Measurements from ENCODE around the gene FHIT.
"Not testable (repeated sequence)": the region's sequence is repeated elsewhere in the genome, so short reads cannot be mapped to it uniquely, and the experiment has no call there.

The FHIT gene

DNA sequence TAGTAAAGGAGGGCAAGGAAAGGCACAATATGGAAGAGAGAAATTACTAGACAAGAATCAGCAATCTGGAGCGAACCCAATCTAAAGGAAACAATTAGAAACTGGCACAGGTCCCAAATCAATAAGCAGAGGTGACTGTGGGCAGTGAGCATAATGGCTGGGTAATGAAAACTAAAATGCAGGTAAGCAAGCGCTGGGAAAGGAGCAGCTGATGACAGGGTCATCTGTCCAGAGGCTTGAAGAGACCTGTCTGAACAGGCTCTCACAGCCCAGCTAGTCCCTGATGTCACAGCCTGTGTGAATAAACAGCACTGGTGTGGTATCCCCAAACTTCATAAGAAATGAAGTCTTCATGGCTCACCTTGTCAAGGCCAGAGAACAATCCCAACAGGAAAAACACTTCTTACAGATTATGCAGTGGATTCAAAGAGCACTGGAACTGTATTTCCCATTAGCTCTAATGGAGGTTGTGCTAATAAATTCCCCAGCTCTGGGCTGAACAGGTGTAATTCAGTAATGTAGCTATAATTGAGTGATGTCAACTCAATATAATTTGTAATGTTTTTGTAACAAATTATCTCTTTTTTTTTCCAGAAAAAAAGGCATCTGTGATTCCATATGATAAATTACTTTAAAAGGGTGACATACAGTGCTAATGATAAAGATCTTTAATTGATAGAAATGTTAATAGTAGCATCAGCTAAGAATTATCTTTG, 197.3 kb downstream of the FHIT start:
- Histone ChIP-seq H3K4me3 (ENCODE audit: low read depth in 1 of 5, low read length in 5 of 5) (no peak overlapping the region), H3K27ac (ENCODE audit: low read depth, low read length) (no peak overlapping the region), H3K27me3 (ENCODE audit: control insufficient read depth in 5 of 5, insufficient read depth in 4 of 5, low read length in 5 of 5) (no peaks in the 10 kb centered on the region), H3K4me1 (ENCODE audit: control insufficient read depth in 5 of 5, insufficient read depth in 5 of 5, low read length in 5 of 5) (no peaks in the 10 kb centered on the region), H3K36me3 (ENCODE audit: control insufficient read depth in 5 of 5, insufficient read depth in 5 of 5, low read length in 5 of 5) (no peaks in the 10 kb centered on the region), H3K9me3 (ENCODE audit: control insufficient read depth in 5 of 5, low read length in 5 of 5) (peaks cover 0 to 2% (median 0%) of the 10 kb centered on the region in 5 donors), H3K9ac (ENCODE audit: low read length in 5 of 5) (no peak overlapping the region)

DNA sequence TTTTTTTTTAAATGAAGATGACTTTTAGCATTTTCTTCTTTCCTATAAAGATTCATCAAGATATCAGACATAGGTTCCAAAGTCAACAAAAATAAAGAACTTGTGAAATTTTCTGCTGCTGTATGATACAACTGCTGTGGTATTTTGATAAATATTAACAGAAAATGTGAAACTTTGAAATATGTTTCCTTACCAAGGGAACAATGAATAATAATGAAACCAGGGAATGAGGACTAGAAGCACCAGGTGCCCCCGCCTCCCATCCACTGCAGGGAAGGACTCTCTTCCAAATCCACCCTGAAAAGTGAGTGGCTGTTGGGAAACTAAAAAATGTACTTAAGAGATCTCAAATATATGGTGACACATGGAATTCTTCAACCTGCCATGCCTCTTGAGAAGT, 198.4 kb downstream of the FHIT start:
- no peak overlapping the region for H3K27ac ChIP-seq (ENCODE audit: low read depth, low read length)
- H3K4me1 ChIP-seq (ENCODE audit: control insufficient read depth in 5 of 5, insufficient read depth in 5 of 5, low read length in 5 of 5) = no peaks in the 10 kb centered on the region
- H3K9me3 ChIP-seq (ENCODE audit: control insufficient read depth in 5 of 5, low read length in 5 of 5) = peaks cover 0 to 2% (median 0%) of the 10 kb centered on the region in 5 donors
- no peaks in the 10 kb centered on the region for H3K36me3 ChIP-seq (ENCODE audit: control insufficient read depth in 5 of 5, insufficient read depth in 5 of 5, low read length in 5 of 5)
- no peak overlapping the region for H3K9ac ChIP-seq (ENCODE audit: low read length in 5 of 5)
- no peaks in the 10 kb centered on the region for H3K27me3 ChIP-seq (ENCODE audit: control insufficient read depth in 5 of 5, insufficient read depth in 4 of 5, low read length in 5 of 5)
- H3K4me3 ChIP-seq (ENCODE audit: low read depth in 1 of 5, low read length in 5 of 5) = no peak overlapping the region

DNA sequence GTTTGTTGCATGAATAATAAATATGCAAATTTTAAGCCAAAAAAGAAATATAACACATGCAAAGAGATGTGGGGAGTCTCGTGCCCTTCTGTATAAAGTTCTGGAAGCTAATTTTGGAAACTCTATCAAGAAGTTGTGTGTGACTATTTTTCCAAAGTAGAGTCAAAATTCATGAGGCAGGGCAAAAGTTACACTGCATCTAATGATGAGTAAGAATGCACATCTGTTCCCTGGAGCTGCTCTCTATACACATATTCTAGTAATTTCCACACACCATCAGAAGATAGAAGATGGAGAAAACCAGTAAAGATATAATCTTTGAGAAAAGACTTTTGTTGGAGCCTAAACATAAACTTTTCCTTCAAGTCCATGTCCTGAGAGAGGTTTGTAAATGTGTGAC, 199.6 kb downstream of the FHIT start:
- Histone ChIP-seq H3K9ac (ENCODE audit: low read length in 5 of 5) (no peak overlapping the region), H3K27ac (ENCODE audit: low read depth, low read length) (no peak overlapping the region), H3K4me1 (ENCODE audit: control insufficient read depth in 5 of 5, insufficient read depth in 5 of 5, low read length in 5 of 5) (no peaks in the 10 kb centered on the region), H3K4me3 (ENCODE audit: low read depth in 1 of 5, low read length in 5 of 5) (no peak overlapping the region), H3K27me3 (ENCODE audit: control insufficient read depth in 5 of 5, insufficient read depth in 4 of 5, low read length in 5 of 5) (no peaks in the 10 kb centered on the region), H3K36me3 (ENCODE audit: control insufficient read depth in 5 of 5, insufficient read depth in 5 of 5, low read length in 5 of 5) (no peaks in the 10 kb centered on the region), H3K9me3 (ENCODE audit: control insufficient read depth in 5 of 5, low read length in 5 of 5) (peaks cover 0 to 2% (median 0%) of the 10 kb centered on the region in 5 donors)

DNA sequence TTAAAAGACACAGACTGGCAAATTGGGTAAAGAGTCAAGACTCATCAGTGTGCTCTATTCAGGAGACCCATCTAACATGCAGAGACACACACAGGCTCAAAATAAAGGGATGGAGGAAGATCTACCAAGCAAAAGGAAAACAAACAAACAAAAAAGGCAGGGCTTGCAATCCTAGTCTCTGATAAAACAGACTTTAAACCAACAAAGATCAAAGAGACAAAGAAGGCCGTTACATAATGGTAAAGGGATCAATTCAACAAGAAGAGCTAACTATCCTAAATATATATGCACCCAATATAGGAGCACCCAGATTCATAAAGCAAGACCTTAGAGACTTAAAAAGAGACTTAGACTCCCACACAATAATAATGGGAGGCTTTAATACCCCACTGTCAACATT, 206.1 kb downstream of the FHIT start:
- H3K9ac ChIP-seq (ENCODE audit: low read length in 5 of 5); H3K36me3 ChIP-seq (ENCODE audit: control insufficient read depth in 5 of 5, insufficient read depth in 5 of 5, low read length in 5 of 5); H3K4me3 ChIP-seq (ENCODE audit: low read depth in 1 of 5, low read length in 5 of 5); H3K27me3 ChIP-seq (ENCODE audit: control insufficient read depth in 5 of 5, insufficient read depth in 4 of 5, low read length in 5 of 5); H3K27ac ChIP-seq (ENCODE audit: low read depth, low read length); H3K4me1 ChIP-seq (ENCODE audit: control insufficient read depth in 5 of 5, insufficient read depth in 5 of 5, low read length in 5 of 5): not testable (repeated sequence)
- H3K9me3 ChIP-seq (ENCODE audit: control insufficient read depth in 5 of 5, low read length in 5 of 5) = peaks cover 0 to 21% (median 6%) of the 10 kb centered on the region in 5 donors

DNA sequence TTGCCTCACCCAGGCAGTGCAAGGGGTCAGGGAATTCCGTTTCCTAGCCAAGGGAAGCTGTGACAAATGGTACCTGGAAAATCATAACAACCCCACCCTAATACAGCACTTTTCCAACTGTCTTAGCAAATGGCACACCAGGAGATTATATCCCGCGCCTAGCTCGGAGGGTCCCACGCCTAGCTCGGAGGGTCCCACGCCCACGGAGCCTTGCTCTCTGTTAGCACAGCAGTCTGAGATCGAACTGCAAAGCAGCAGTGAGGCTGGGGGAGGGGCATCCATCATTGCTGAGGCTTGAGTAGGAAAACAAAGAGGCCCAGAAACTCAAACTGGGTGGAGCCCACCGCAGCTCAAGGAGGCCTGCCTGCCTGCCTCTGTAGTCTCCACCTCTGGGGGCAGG, 208.1 kb downstream of the FHIT start:
- H3K4me1 ChIP-seq (ENCODE audit: control insufficient read depth in 5 of 5, insufficient read depth in 5 of 5, low read length in 5 of 5) = no peaks in the 10 kb centered on the region
- H3K9me3 ChIP-seq (ENCODE audit: control insufficient read depth in 5 of 5, low read length in 5 of 5) = peaks cover 0 to 21% (median 6%) of the 10 kb centered on the region in 5 donors
- no peak overlapping the region for H3K27ac ChIP-seq (ENCODE audit: low read depth, low read length)
- no peaks in the 10 kb centered on the region for H3K36me3 ChIP-seq (ENCODE audit: control insufficient read depth in 5 of 5, insufficient read depth in 5 of 5, low read length in 5 of 5)
- no peaks in the 10 kb centered on the region for H3K27me3 ChIP-seq (ENCODE audit: control insufficient read depth in 5 of 5, insufficient read depth in 4 of 5, low read length in 5 of 5)
- no peak overlapping the region for H3K9ac ChIP-seq (ENCODE audit: low read length in 5 of 5)
- no peak overlapping the region for H3K4me3 ChIP-seq (ENCODE audit: low read depth in 1 of 5, low read length in 5 of 5)

DNA sequence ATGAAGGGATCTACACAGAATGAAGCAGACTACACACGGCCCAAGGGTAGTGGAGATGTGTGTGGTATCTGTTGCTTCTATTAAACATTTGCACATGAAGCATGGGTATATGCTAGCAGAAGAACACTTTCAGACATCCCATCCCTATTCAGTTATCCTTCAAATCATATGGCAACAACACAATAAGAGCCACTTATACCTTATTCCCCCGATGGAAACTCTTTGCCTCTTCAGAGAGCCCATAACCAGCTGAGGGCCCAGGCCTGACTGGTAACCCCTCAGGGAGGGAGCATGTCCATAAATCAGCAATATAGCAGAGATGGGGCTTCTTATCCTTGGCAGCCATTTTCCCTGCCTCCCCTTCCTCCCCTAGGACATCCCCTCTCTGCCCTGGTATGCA, 210.6 kb downstream of the FHIT start:
- H3K4me3 ChIP-seq (ENCODE audit: low read depth in 1 of 5, low read length in 5 of 5) = no peak overlapping the region
- H3K27ac ChIP-seq (ENCODE audit: low read depth, low read length) = no peak overlapping the region
- H3K27me3 ChIP-seq (ENCODE audit: control insufficient read depth in 5 of 5, insufficient read depth in 4 of 5, low read length in 5 of 5) = no peaks in the 10 kb centered on the region
- H3K9ac ChIP-seq (ENCODE audit: low read length in 5 of 5) = no peak overlapping the region
- peaks cover 0 to 21% (median 5%) of the 10 kb centered on the region in 5 donors for H3K9me3 ChIP-seq (ENCODE audit: control insufficient read depth in 5 of 5, low read length in 5 of 5)
- no peaks in the 10 kb centered on the region for H3K4me1 ChIP-seq (ENCODE audit: control insufficient read depth in 5 of 5, insufficient read depth in 5 of 5, low read length in 5 of 5)
- H3K36me3 ChIP-seq (ENCODE audit: control insufficient read depth in 5 of 5, insufficient read depth in 5 of 5, low read length in 5 of 5) = no peaks in the 10 kb centered on the region

DNA sequence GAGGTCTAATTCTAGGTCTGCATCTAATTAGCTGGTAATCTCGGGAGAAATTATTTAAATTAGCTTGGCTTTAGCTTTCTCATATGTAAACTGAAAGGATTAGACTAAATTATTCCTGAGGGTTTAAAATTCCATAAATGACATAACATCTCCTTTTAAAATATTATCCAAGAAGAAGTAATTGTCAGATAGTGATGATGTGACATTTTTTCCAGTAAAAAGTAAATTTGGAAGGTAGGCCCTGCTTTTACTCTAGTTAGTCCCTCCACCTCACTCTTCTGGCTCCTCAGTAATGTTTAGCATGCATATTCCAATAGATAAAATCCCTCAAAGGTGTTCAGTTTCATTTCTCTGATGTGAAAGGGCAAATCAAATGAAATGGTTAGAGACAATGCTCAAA, 215.7 kb downstream of the FHIT start:
- H3K27ac ChIP-seq (ENCODE audit: low read depth, low read length) = no peak overlapping the region

DNA sequence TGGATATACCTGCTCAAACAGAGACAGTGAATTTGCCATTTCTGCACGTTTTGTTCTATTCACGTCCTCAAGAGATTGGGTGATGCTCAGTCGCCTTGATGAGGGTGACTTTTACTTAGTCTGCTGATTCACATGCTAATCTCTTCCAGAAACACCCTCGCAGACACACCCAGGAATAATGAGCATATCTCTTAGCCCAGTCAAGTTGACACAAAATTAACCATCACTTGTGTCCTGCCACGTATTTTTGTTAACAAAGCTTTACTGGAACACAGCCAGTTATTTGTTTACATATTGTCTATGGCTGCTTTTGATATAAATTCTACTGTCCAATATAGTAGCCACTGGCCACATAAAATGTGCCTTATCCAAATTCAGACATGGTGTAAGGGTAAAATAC, 218.3 kb downstream of the FHIT start:
- no peaks in the 10 kb centered on the region for H3K36me3 ChIP-seq (ENCODE audit: control insufficient read depth in 5 of 5, insufficient read depth in 5 of 5, low read length in 5 of 5)
- H3K27me3 ChIP-seq (ENCODE audit: control insufficient read depth in 5 of 5, insufficient read depth in 4 of 5, low read length in 5 of 5) = no peaks in the 10 kb centered on the region
- no peak overlapping the region for H3K9ac ChIP-seq (ENCODE audit: low read length in 5 of 5)
- H3K9me3 ChIP-seq (ENCODE audit: control insufficient read depth in 5 of 5, low read length in 5 of 5) = no peaks in the 10 kb centered on the region
- H3K27ac ChIP-seq (ENCODE audit: low read depth, low read length) = no peak overlapping the region
- H3K4me3 ChIP-seq (ENCODE audit: low read depth in 1 of 5, low read length in 5 of 5) = no peak overlapping the region
- H3K4me1 ChIP-seq (ENCODE audit: control insufficient read depth in 5 of 5, insufficient read depth in 5 of 5, low read length in 5 of 5) = no peaks in the 10 kb centered on the region

More for the DNA sequence above, 215.7 kb downstream of the FHIT start:
- H3K4me3 ChIP-seq (ENCODE audit: low read depth in 1 of 5, low read length in 5 of 5) = no peak overlapping the region
- no peaks in the 10 kb centered on the region for H3K4me1 ChIP-seq (ENCODE audit: control insufficient read depth in 5 of 5, insufficient read depth in 5 of 5, low read length in 5 of 5)
- H3K9ac ChIP-seq (ENCODE audit: low read length in 5 of 5) = no peak overlapping the region
- H3K27me3 ChIP-seq (ENCODE audit: control insufficient read depth in 5 of 5, insufficient read depth in 4 of 5, low read length in 5 of 5) = no peaks in the 10 kb centered on the region
- H3K9me3 ChIP-seq (ENCODE audit: control insufficient read depth in 5 of 5, low read length in 5 of 5) = peaks cover 0 to 2% (median under 1%) of the 10 kb centered on the region in 5 donors
- H3K36me3 ChIP-seq (ENCODE audit: control insufficient read depth in 5 of 5, insufficient read depth in 5 of 5, low read length in 5 of 5) = no peaks in the 10 kb centered on the region

DNA sequence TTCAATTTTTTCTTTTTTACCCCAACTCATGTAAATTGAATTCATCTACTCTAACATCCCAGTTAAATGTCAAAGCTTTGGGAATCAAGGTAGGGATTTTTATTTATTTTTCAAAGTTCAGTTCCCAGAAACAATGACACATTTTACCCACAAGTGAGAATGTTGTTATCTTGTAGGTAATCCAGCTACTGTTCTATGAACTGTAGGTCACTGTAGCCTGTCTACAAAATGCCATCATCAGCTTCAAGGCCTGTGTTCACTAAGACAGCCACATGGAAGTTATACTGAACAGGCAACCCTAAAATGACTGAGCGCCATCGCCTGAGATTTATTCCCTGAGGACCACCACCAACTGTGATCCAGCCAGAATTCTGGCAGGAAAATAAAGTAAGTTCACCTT, 219.7 kb downstream of the FHIT start:
- H3K27ac ChIP-seq (ENCODE audit: low read depth, low read length) = no peak overlapping the region
- H3K9me3 ChIP-seq (ENCODE audit: control insufficient read depth in 5 of 5, low read length in 5 of 5) = no peaks in the 10 kb centered on the region
- no peaks in the 10 kb centered on the region for H3K4me1 ChIP-seq (ENCODE audit: control insufficient read depth in 5 of 5, insufficient read depth in 5 of 5, low read length in 5 of 5)
- H3K27me3 ChIP-seq (ENCODE audit: control insufficient read depth in 5 of 5, insufficient read depth in 4 of 5, low read length in 5 of 5) = no peaks in the 10 kb centered on the region
- H3K36me3 ChIP-seq (ENCODE audit: control insufficient read depth in 5 of 5, insufficient read depth in 5 of 5, low read length in 5 of 5) = no peaks in the 10 kb centered on the region
- no peak overlapping the region for H3K4me3 ChIP-seq (ENCODE audit: low read depth in 1 of 5, low read length in 5 of 5)
- no peak overlapping the region for H3K9ac ChIP-seq (ENCODE audit: low read length in 5 of 5)

DNA sequence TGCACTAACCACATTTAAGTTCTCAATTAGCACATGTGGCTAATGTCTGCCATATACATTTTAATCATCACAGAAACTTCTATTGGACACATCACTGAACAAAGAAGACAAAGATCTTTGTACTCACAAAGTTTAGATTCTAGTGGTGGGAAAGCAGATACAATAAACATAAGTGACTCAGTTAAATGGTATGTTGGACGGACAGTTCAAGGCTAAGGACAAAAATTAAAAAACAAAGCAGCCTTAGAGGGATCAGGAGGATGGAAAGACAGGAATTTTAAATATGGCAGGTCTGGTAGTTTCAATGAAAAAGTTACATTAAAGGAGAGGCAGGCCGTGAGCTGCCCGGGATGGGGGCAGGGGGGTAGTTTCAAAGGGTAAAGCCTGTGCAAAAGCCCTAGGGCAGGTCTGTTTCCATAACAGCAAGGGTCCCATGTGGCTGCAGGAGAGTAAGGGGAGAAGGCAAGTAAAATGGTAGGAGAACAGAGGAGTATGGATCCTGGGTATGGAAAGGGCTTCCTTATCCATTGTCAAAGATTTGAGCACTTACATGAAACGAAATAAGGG, 220.7 kb downstream of the FHIT start:
- Histone ChIP-seq H3K27ac (ENCODE audit: low read depth, low read length) (no peak overlapping the region), H3K4me1 (ENCODE audit: control insufficient read depth in 5 of 5, insufficient read depth in 5 of 5, low read length in 5 of 5) (no peaks in the 10 kb centered on the region), H3K36me3 (ENCODE audit: control insufficient read depth in 5 of 5, insufficient read depth in 5 of 5, low read length in 5 of 5) (no peaks in the 10 kb centered on the region), H3K9me3 (ENCODE audit: control insufficient read depth in 5 of 5, low read length in 5 of 5) (no peaks in the 10 kb centered on the region), H3K9ac (ENCODE audit: low read length in 5 of 5) (no peak overlapping the region), H3K27me3 (ENCODE audit: control insufficient read depth in 5 of 5, insufficient read depth in 4 of 5, low read length in 5 of 5) (no peaks in the 10 kb centered on the region), H3K4me3 (ENCODE audit: low read depth in 1 of 5, low read length in 5 of 5) (no peak overlapping the region)
